GM10266 (cell line): ENCODE measurements around the gene VCX3A.
"Not testable (repeated sequence)": the region's sequence is repeated elsewhere in the genome, so short reads cannot be mapped to it uniquely, and the experiment has no call there.

Experiments
- DNase-seq: peaks from one replicate; pipeline ENCODE4 v3.0.0; 2012; ENCODE audit errors: extremely low spot score
- TF ChIP-seq, protein P1 (sequence below): IDR thresholded peaks from 2 replicates; pipeline ENCODE4 v1.5.1; 2012; ENCODE audit warnings: mild to moderate bottlenecking, low read depth; ENCODE audit not compliant: control insufficient read depth, insufficient read depth; ENCODE audit errors: missing control alignments

VCX3A gene

DNA sequence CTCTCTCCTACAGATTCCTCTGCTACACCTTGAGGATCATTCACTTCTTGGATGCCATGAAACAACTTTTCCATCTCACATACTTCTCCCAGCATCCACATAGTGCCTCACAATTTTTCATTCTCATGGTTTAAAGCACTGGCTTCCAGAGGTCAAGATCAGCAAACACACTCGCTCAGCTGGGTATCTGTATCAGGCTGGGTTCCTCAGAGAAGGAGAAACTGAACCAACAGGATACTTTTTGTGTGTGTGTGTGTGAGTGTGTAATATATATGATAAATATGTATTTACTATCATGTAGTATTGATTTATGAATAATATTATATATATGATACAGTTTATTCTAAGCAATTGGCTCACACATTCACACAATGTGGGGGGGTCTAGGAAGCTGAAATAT lies at the start of gene VCX3A:
Gene VCX3A (minus strand): TSS at position 101 of the 400 bp plus-strand sequence. CDS start 621 bp downstream, outside the sequence.
- DNase-seq, result not testable (repeated sequence)

- no peak for DNase-seq
- TF ChIP-seq, protein P1, sequence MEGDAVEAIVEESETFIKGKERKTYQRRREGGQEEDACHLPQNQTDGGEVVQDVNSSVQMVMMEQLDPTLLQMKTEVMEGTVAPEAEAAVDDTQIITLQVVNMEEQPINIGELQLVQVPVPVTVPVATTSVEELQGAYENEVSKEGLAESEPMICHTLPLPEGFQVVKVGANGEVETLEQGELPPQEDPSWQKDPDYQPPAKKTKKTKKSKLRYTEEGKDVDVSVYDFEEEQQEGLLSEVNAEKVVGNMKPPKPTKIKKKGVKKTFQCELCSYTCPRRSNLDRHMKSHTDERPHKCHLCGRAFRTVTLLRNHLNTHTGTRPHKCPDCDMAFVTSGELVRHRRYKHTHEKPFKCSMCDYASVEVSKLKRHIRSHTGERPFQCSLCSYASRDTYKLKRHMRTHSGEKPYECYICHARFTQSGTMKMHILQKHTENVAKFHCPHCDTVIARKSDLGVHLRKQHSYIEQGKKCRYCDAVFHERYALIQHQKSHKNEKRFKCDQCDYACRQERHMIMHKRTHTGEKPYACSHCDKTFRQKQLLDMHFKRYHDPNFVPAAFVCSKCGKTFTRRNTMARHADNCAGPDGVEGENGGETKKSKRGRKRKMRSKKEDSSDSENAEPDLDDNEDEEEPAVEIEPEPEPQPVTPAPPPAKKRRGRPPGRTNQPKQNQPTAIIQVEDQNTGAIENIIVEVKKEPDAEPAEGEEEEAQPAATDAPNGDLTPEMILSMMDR, result no peak
Observed at GRCh38 chrX:6574762-6575161, 39.8 kb upstream of the VCX3A start.

- no peak for DNase-seq
- TF ChIP-seq, protein P1, result no peak
Observed at GRCh38 chrX:6568031-6568430, 33.1 kb upstream of the VCX3A start.

DNA sequence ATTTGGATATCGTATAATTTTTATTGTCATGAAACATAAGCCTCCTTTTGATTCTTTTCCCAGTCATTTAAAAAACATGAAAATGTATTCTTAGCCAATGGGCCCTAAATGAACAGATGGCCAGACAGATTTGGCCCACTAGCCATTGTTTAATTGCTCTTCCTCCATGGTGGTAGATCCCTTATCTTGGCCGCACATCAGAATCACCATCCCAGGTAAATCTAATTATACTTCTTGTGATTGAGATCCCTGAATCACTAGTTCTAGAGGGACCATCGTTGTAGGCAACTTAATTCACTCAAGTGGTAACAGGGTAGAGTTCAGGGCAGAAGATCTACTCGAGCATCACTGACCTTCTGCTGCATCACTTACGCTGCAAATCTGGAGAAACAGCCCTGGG lies 24.1 kb upstream of the VCX3A start:
- DNase-seq, result no peak
- TF ChIP-seq, protein P1, result no peak

DNA sequence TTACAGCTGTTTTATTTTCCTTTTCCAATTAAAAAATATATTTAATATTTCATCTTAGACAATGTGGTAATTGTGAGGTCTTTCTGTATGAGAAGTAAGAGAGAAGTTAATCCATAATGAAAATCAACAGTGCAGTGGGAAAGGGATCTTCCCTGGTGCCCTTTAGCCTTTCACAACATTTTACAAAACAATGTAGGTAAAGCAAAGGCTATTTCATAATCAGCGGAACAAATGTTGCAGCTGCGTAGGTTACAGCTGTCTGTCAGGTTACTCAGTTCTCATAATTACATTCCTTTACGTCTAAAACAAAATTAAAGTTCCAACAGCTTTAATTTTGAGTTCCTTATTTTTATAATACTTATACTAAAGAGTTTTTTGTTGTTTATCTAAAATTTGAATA lies 22.8 kb upstream of the VCX3A start:
- TF ChIP-seq, protein P1, result no peak

GRCh38 chrX:6550999-6551398 lies 16.1 kb upstream of the VCX3A start:
- TF ChIP-seq, protein P1, result no peak
- DNase-seq, result no peak

More for the DNA sequence above, 22.8 kb upstream of the VCX3A start:
- no peak for DNase-seq

GRCh38 chrX:6545712-6546111 lies 10.8 kb upstream of the VCX3A start:
- no peak for DNase-seq

DNA sequence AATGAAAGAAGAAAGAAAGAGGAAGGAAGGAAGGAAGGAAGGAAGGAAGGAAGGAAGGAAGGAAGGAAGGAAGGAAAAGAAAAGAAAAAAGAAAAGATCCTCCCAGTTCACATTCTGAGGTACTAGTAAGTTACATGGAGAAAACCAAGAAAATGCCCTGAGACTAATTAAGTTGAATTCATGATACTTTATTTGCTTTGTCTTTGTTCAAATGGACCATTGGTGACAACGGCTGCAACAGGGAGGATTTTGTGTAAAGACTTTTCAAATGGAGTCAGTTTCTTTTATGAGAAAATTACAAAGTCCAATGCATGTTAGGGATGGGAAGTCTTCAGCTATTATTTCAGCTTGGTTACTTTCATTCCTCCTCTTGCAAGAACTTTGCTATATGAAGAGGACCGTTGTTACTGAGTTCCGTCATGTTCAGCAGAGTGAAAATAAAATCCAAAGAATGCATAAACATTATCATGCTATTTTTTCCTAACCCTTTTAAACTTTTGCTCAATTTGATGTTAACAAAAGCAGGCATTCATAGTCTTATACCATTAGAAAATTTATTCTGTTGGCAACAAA lies 8.3 kb downstream of the VCX3A start:
- TF ChIP-seq, protein P1, result no peak
- no peak for DNase-seq

More at GRCh38 chrX:6545712-6546111, 10.8 kb upstream of the VCX3A start:
- TF ChIP-seq, protein P1, result no peak
